Measurements from ENCODE around the gene KLK2. TPM values are rescaled to one million over a fixed set of nuclear protein-coding genes. Genes with fewer than 3 reads are reported as not detected.
A peak's percentile ranks its signal among the peaks of the same experiment; 100 is the strongest.

KLK2 gene
- total RNA-seq, 6 experiments from 2014 or later: not detected

- Histone ChIP-seq H3K9me3 (no peaks in the 10 kb centered on the region), H3K36me3 (no peaks in the 10 kb centered on the region), H3K27me3 (no peaks in the 10 kb centered on the region), H3K4me3 (no peak overlapping the region), H3K27ac (no peak overlapping the region), H3K4me1 (no peaks in the 10 kb centered on the region)
- TF ChIP-seq, protein P1, sequence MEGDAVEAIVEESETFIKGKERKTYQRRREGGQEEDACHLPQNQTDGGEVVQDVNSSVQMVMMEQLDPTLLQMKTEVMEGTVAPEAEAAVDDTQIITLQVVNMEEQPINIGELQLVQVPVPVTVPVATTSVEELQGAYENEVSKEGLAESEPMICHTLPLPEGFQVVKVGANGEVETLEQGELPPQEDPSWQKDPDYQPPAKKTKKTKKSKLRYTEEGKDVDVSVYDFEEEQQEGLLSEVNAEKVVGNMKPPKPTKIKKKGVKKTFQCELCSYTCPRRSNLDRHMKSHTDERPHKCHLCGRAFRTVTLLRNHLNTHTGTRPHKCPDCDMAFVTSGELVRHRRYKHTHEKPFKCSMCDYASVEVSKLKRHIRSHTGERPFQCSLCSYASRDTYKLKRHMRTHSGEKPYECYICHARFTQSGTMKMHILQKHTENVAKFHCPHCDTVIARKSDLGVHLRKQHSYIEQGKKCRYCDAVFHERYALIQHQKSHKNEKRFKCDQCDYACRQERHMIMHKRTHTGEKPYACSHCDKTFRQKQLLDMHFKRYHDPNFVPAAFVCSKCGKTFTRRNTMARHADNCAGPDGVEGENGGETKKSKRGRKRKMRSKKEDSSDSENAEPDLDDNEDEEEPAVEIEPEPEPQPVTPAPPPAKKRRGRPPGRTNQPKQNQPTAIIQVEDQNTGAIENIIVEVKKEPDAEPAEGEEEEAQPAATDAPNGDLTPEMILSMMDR (IDR thresholded peaks at IDR 0.05): no peak
- TF ChIP-seq POLR2A (IDR thresholded peaks at IDR 0.05): no peak
- intact Hi-C loops (cut with DNase I): no loop called here
- no CpG with 5 or more reads among the region's 4 CpGs for WGBS (ENCODE audit: insufficient coverage, low coverage, low lambda C conversion rate, missing lambda C conversion rate)
- ATAC-seq (peak in 1 of 4 donors; percentile 10), DNase-seq (no peak)
Measured at GRCh38 chr19:50851620-50852019, 21.6 kb upstream of the KLK2 start.

GRCh38 chr19:50854636-50855410, 18.4 kb upstream of the KLK2 start, which contains the start of gene KLK3:
KLK3 (plus strand) TSS chr19:50854915; CDS start chr19:50854956, 41 bp downstream.
- no peak within 1 kb of the TSS for H3K27ac ChIP-seq
- no peaks in the 10 kb centered on the region for H3K9me3 ChIP-seq
- H3K36me3 ChIP-seq: no peaks in the 10 kb centered on the region
- H3K4me3 ChIP-seq: no peak within 1 kb of the TSS
- H3K4me1 ChIP-seq: no peaks in the 10 kb centered on the region
- intact Hi-C loops (cut with DNase I): no loop called here
- TF ChIP-seq, protein P1 (IDR thresholded peaks at IDR 0.05): no peak
- TF ChIP-seq POLR2A (IDR thresholded peaks at IDR 0.05): no peak
- DNase-seq: no peak
- H3K27me3 ChIP-seq: no peaks in the 10 kb centered on the region
- 36% methylated on average over 3 of the region's 9 CpGs for WGBS (ENCODE audit: insufficient coverage, low coverage, low lambda C conversion rate, missing lambda C conversion rate)
- no peak for ATAC-seq

DNA sequence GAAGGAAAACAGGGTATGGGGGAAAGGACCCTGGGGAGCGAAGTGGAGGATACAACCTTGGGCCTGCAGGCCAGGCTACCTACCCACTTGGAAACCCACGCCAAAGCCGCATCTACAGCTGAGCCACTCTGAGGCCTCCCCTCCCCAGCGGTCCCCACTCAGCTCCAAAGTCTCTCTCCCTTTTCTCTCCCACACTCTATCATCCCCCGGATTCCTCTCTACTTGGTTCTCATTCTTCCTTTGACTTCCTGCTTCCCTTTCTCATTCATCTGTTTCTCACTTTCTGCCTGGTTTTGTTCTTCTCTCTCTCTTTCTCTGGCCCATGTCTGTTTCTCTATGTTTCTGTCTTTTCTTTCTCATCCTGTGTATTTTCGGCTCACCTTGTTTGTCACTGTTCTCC, 15.9 kb upstream of the KLK2 start:
- 39% methylated on average over 5 of the region's 6 CpGs for WGBS (ENCODE audit: insufficient coverage, low coverage, low lambda C conversion rate, missing lambda C conversion rate)
- H3K4me1 ChIP-seq: no peaks in the 10 kb centered on the region
- H3K36me3 ChIP-seq: no peaks in the 10 kb centered on the region
- DNase-seq: no peak
- no peak overlapping the region for H3K4me3 ChIP-seq
- intact Hi-C loops (cut with DNase I): no loop called here
- ATAC-seq: no peak
- TF ChIP-seq POLR2A (IDR thresholded peaks at IDR 0.05): no peak
- TF ChIP-seq, protein P1 (IDR thresholded peaks at IDR 0.05): no peak
- H3K27ac ChIP-seq: no peak overlapping the region
- H3K9me3 ChIP-seq: no peaks in the 10 kb centered on the region
- H3K27me3 ChIP-seq: no peaks in the 10 kb centered on the region

DNA sequence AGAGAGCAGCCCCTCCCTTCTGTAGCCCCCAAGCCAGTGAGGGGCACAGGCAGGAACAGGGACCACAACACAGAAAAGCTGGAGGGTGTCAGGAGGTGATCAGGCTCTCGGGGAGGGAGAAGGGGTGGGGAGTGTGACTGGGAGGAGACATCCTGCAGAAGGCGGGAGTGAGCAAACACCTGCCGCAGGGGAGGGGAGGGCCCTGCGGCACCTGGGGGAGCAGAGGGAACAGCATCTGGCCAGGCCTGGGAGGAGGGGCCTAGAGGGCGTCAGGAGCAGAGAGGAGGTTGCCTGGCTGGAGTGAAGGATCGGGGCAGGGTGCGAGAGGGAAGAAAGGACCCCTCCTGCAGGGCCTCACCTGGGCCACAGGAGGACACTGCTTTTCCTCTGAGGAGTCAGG, 14.4 kb upstream of the KLK2 start:
- no peak for TF ChIP-seq POLR2A (IDR thresholded peaks at IDR 0.05)
- TF ChIP-seq, protein P1 (IDR thresholded peaks at IDR 0.05): no peak
- Histone ChIP-seq H3K27me3 (no peaks in the 10 kb centered on the region), H3K4me3 (no peak overlapping the region), H3K9me3 (no peaks in the 10 kb centered on the region), H3K27ac (no peak overlapping the region), H3K36me3 (no peaks in the 10 kb centered on the region), H3K4me1 (no peaks in the 10 kb centered on the region)
- ATAC-seq (peak in 1 of 4 donors; percentile 8), DNase-seq (no peak)
- 8% methylated on average over 4 of the region's 7 CpGs for WGBS (ENCODE audit: insufficient coverage, low coverage, low lambda C conversion rate, missing lambda C conversion rate)
- intact Hi-C loops (cut with DNase I): no loop called here

All from right lobe of liver (tissue), 6 donors.